NCI-H1694 (cell line): ENCODE measurements around the gene LAD1.

Source experiments
- DNase-seq: peaks from one replicate; lab custom pipeline; 2025; lab: John Stamatoyannopoulos, UW

The LAD1 gene

DNA sequence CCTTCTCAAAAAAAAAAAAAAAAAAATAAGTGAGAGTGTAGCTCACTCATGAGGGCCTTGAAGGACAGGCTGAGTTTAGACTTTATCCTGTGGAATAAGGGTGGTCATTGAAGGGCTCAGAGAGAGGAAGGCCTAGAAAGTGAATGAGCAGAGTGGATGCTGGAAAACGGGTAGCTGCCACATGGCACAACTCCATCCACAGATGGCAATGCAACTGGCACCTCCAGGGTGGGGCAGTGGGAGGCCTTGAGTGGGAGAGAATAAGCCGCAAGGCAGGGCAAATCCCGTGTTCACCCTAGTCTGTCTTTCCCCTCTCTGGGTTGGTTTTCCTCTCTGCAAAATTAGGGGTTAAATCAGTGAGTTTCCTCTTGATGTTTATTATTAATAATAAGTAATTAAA, 19.3 kb upstream of the LAD1 start:
- no peak for DNase-seq

- DNase-seq = no peak
These were observed 15.1 kb upstream of the LAD1 start for GRCh38 chr1:201414051-201414738.

- no peak for DNase-seq
These were observed 12.2 kb upstream of the LAD1 start for GRCh38 chr1:201411292-201411691.

- no peak for DNase-seq
These were observed 10.3 kb upstream of the LAD1 start for GRCh38 chr1:201409440-201409839.

DNA sequence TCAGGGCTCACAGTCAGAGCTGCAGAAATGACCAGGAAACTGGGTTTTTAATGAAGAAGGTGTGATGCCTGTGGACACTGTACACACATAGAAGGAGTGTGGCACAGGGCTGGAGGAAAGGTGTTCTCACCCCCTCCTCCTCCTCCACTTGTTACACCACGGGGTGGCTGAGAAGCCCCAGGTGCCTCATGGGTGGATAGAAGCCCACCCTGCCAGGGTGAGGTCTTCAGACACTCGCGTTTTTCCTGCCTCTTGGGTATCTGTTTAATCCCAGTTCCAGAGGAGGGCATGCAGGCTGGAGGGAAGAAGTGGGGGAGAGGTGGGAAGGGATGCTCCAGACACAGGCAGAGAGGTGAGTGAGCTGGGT, 9.7 kb upstream of the LAD1 start:
- DNase-seq = no peak

GRCh38 chr1:201408176-201408833, 9.2 kb upstream of the LAD1 start:
- DNase-seq = peak; percentile 88

DNA sequence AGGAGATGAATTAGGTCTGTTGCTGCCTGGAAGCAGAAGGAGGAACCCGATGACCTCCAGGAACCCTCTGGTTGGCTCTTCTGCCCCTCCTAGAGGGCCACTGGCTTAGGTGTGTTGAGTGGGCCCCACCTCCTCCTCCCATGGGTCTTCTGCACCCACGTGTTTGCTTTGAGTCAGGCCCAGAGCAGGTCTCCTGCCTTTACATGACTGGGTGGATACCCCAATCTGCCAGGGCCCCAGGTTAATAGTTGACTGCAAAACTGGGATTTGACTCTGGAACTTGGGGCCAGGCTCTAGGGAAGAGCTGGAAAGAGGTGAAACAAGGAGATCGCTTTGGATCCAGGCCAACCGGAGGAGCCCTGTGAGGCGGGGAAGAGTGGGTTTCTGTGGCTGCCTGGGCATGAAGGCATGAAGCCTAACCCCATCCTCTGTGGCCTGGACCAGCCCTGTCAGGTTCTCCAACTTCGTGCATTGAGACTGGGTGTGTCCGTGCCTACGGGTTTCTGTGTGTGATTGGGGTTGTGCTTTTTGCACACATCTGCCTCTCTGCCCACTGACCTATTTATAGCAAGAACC, 7.8 kb upstream of the LAD1 start:
- DNase-seq = no peak

- no peak for DNase-seq
These were observed 6.3 kb upstream of the LAD1 start for GRCh38 chr1:201405484-201405831.

DNA sequence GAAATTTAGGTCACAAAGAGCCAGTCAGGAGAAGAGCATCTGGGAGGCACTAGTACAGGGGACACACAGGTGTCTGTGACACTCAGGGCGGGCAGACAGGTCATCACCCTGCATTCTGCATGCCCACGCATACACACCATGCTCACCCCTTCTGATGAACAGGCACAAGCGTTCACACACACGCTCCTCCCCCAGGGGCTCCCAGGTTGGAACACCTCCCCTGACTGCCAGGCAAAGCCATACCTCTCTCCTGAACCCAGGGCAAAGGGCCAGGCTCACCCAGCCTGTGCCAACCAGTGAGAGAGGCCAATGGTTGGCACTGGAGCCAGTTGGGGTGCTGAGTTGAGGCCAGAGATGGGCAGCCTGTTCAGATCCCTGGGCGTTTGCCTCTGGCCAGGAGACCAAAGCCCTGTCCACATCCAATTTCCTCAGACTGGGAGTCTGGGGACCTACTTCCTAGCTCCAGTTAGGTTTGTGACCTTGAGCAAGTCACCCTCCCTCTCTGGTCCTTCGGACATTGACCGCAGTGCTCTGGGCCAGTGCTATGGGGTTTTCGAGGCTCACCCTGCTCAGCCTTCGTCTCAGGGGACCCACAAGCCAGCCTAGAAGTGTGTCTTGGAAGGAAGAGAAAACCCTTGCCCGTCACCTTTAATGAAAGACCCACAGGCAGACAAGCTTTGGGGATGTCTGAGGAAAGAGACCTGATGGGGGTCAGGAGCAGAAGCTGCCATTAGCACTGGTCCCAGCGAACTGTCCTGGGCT, 5.8 kb upstream of the LAD1 start:
- DNase-seq = no peak

DNA sequence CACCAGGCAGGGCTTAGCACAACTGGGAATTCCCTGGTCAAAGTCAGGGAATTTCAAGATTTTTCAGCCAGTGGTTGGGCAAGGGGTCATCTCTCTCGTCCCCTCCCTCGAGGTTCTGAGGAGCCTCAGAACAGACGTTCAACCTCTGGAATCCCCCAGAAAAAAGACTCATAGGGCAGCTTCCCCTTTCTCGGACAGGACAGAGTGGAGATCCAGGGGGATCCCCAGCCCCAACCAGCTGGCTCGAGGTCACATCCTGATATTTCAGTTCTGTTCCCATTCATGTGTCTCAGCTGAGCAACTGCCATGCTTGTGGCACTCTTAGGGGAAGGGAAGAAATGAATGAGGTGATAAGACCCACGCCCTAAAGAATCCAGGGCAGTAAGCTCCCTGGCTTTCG, 4.9 kb upstream of the LAD1 start:
- DNase-seq = no peak

DNA sequence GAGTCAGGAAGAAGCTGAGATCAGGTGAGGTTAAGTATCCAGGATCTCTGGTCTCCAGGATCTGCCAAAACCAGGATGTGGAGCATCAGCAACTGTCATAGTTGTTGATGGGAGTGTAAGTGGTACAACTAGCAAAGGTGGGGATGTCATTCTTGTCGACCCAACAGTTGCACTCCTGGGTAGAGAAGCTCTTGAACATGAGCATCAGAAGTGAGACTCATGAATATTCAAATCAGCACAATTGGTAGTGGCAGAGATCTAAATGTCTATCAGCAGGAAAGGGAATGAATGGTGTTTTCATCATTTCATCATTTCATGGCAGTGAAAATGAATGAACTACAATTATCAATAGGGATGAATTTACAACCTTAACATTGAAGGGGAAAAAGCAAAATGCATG, 4.2 kb upstream of the LAD1 start:
- no peak for DNase-seq

- no peak for DNase-seq
These were observed 2.6 kb upstream of the LAD1 start for GRCh38 chr1:201401700-201402099.

- DNase-seq = no peak
These were observed 1.7 kb upstream of the LAD1 start for GRCh38 chr1:201400852-201401230.

- no peak for DNase-seq
These were observed 1.2 kb upstream of the LAD1 start for GRCh38 chr1:201400212-201400851.

GRCh38 chr1:201399352-201400126, 415 bp upstream of the LAD1 start:
- DNase-seq = no peak

GRCh38 chr1:201397675-201398074, 1.4 kb downstream of the LAD1 start:
- DNase-seq = no peak

- DNase-seq = no peak
These were observed 2.2 kb downstream of the LAD1 start for GRCh38 chr1:201396861-201397464.

DNA sequence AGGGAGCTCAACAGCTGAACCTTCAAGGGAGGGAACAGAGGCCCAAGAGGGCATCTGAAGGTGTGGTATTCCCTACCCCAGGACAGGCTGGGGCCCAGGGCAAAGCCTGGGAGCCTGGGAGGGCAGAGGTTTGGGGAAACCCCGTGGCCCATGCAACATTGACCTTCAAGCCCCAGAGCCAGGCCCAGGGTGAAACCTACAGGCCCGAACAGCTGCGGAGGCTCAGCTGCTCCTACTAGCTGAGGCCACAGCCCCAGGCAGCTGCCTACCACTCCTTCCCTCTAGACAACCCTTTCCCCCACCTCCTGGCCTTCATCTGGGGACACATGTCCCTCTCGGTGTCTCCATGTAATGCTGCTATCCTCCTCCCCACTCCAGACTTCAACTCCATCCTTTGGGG, 3.2 kb downstream of the LAD1 start:
- DNase-seq = no peak

DNA sequence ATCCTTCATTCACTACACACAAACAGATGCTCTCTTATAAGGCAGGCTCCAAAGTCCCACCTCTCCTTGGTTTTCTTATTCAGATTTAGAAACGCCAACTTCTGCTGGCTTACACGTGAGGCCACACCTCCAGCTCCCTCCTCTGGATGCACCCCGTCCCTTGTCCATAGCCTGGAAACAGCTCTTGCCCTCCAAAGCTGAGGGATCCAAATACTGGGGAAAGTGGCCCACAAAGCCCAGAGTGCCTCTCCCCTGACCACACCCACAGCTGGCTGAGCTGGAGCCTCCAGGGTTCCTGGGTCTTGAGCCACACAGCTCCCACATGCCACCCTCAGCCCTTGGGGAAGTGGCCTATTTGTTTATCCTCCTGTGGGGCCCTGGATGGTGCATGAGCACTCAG, 4.5 kb downstream of the LAD1 start:
- no peak for DNase-seq

DNA sequence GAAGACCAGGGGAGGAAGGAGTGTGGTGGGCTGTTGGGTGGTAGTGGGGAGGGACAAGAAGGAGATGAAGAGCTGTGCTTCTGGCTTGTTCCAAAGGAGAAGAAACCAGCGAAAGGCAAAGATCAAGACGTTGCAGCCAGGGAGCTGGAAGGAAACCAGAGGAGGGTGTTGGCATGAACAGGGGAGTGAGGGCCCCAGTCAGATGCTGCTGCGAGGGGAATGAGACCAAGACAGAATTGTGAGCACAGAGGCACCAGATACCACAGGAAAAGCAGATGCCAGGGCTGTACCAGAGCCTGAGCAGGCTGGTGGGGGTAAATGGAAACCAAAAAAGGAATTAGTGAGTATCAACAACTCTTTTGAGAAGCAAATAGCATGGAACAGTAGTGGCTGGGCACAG, 6.0 kb downstream of the LAD1 start:
- no peak for DNase-seq
